Fibroblast of lung (primary cell): ENCODE results near the gene ZNF747.

ENCODE experiments used
- CTCF ChIP-seq, 2 donors: IDR thresholded peaks in 1 of 2; conservative IDR thresholded peaks in 1 of 2; 1 replicate in 1 of 2; 2 replicates in 1 of 2; pipeline ENCODE4 v1.5.1; 2011 to 2012; ENCODE audit warnings: low read length in 2 of 2, control low read depth in 1 of 2, inconsistent platforms in 1 of 2, low read depth in 1 of 2, mild to moderate bottlenecking in 1 of 2
- EZH2 ChIP-seq: IDR thresholded peaks from 2 replicates; pipeline ENCODE4 v1.5.1; 2012; ENCODE audit warnings: low read length, control low read depth, mild to moderate bottlenecking; ENCODE audit errors: missing control alignments

DNA sequence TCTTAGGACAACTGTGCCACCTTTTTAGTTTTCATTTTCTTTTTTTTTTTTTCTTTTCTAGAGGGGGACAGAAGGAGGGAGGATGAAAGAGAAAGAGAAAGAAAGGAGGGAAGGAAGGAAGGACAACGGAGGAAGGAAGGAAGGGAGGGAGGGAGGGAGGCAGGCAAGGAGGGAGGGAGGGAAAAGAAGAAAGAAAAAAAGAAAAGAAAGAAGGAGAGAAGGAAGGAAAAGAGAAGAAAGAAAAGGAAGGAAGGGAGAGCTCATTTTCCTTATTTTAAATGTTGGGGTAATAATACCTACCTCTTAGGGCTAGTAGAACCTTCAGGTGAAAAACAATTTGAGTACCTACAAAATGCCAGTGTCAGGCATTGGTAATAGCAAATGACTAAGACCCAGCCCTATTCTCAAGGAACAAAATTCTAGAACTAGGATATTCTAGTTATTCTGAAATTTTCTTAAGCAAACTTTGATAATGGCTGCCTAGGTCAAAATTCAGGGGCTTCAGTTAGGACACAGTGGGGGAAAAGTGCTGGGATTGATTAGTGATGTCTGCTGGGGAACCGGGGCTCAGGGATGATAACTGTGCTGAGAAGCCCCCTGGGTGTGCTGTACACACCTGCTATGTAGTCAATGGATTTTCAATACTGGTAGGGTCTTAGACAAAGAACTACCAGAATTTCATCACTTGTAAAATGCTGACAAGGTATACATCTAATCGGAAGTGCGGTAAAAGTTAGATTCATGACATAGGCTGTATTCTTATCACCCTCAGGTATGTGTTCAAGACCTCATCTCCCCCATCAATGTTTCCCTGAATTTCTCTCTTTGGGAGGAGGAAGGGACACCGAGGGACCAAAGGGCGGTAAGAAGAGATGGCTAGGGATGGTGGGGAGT lies 31.0 kb downstream of the ZNF747 start:
- no peak for TF ChIP-seq CTCF (conservative IDR thresholded peaks at IDR 0.05 in 1 of 2, IDR thresholded peaks at IDR 0.05 in 1 of 2; ENCODE audit: low read depth in 1 of 2, low read length in 2 of 2)
- TF ChIP-seq EZH2, result no peak
